T-helper 1 cell treated with Interleukin-12 subunit alpha and Interleukin-12 subunit beta and Interleukin-4 antibody, amounts not matched to agents 30 μg/mL and 1 μg/mL, for 36 hours (primary cell): Measurements from ENCODE around the gene TWIST2.

Experiments used
- H3K27ac Mint-ChIP-seq: one replicate; pipeline ENCODE4 v1.8.0; 2021; ENCODE audit warnings: mild to moderate bottlenecking, mixed read lengths
- H3K27me3 Mint-ChIP-seq: one replicate; pipeline ENCODE4 v1.8.0; 2021; ENCODE audit warnings: low read depth, mixed read lengths
- H3K36me3 Mint-ChIP-seq: one replicate; pipeline ENCODE4 v1.8.0; 2021; ENCODE audit warnings: low read depth, mixed read lengths
- H3K4me1 Mint-ChIP-seq: one replicate; pipeline ENCODE4 v1.8.0; 2021; ENCODE audit warnings: low read depth, mixed read lengths
- H3K4me3 Mint-ChIP-seq: one replicate; pipeline ENCODE4 v1.8.0; 2021; ENCODE audit warnings: mild to moderate bottlenecking, moderate library complexity, mixed read lengths
- H3K9me3 Mint-ChIP-seq: one replicate; pipeline ENCODE4 v1.8.0; 2021; ENCODE audit warnings: mixed read lengths

Gene TWIST2

GRCh38 chr2:238939521-238940403, 91.9 kb downstream of the TWIST2 start:
- Mint-ChIP-seq H3K4me1 (no peaks in the 10 kb centered on the region), H3K27me3 (peaks cover 3% of the 10 kb centered on the region), H3K9me3 (no peaks in the 10 kb centered on the region), H3K27ac (no peak overlapping the region), H3K4me3 (no peak overlapping the region), H3K36me3 (no peaks in the 10 kb centered on the region)

GRCh38 chr2:238940806-238941205, 92.9 kb downstream of the TWIST2 start:
- H3K36me3 Mint-ChIP-seq: no peaks in the 10 kb centered on the region
- H3K27ac Mint-ChIP-seq: no peak overlapping the region
- no peaks in the 10 kb centered on the region for H3K27me3 Mint-ChIP-seq
- no peaks in the 10 kb centered on the region for H3K4me1 Mint-ChIP-seq
- no peak overlapping the region for H3K4me3 Mint-ChIP-seq
- H3K9me3 Mint-ChIP-seq: no peaks in the 10 kb centered on the region

DNA sequence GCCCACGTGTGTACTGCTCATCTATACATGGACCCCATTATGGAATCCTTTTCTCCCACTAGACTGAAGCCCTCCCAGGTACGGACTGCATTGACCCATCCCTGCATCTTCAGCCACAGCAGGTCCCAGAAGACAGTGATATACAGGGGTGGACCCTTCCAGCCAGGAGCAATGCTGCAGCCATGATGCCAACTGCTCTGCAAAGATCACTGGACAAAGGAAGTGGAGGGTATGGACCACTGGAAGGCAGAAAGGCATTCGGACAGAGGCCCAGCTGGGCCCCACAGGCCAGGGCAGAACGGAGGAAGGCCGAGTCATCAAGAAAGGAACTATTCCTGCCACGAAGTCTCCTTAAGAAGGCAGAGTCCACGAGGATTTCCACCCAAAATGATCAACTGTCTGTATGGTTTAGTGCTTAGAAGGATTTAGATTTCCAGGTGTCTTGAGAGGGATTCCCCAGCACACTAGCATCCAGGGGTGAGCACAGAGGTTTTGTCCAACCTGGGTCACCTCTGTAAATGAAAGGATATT, 93.4 kb downstream of the TWIST2 start:
- Mint-ChIP-seq H3K4me1 (no peaks in the 10 kb centered on the region), H3K27ac (no peak overlapping the region), H3K27me3 (no peaks in the 10 kb centered on the region), H3K4me3 (no peak overlapping the region), H3K36me3 (no peaks in the 10 kb centered on the region), H3K9me3 (no peaks in the 10 kb centered on the region)

DNA sequence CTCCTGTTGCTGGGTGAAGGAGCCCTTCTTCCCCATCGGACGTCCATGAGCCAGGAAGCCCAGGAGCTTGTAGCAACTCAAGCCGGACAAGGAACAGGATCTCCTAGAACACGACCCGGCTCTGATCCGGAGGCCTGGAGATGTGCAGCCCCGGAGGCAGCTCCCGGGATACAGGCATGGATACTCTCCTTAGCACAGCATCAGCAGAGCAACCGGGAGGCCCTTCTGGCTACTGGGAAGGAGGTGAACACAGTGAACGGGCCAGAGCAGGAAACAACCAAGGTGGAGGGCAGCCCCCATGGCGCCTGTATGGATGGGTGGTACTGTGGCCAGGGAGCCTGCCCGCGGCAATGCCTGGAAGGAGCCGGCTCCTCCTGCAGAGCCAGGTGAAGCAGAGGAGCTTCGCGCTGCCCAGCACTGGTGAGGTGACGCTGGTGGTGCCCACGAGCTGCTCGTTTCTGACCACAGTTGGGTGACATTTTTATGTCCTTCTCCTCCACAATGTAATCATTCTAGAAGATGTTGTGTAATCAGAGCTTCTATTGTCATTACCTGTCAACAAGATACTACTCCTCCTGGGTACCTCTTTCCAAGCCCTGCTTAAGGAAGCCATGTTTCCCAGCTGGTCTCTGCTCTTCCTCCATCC, 94.3 kb downstream of the TWIST2 start:
- H3K27ac Mint-ChIP-seq: no peak overlapping the region
- no peaks in the 10 kb centered on the region for H3K27me3 Mint-ChIP-seq
- no peaks in the 10 kb centered on the region for H3K36me3 Mint-ChIP-seq
- no peaks in the 10 kb centered on the region for H3K4me1 Mint-ChIP-seq
- no peaks in the 10 kb centered on the region for H3K9me3 Mint-ChIP-seq
- H3K4me3 Mint-ChIP-seq: no peak overlapping the region

DNA sequence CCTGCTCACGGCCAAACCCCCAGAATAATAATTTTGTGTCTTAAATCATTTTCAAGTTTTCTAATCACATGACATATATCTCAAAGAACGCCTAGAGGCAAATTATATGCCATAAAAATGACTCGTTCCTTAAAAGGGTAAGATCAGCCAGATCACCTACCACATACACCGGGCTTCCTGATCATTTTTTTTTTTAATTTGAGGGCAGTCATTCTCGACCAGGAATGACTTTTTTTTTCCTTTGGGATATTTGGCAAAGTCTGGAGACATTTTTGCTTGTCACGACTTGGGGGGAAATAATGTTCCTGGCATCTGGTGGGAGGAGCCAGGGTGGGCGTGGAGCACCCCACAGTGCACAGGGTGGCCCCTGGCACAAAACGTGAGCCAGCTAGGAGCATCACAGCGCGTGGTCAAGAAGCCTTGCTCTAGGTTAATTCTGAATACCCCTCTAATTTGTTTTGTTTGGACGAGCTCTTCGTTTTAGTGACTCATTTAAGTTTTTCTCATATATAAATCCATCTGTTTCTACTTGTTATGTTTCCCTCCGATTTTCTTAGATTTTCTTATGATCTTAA, 94.9 kb downstream of the TWIST2 start:
- Mint-ChIP-seq H3K9me3 (no peaks in the 10 kb centered on the region), H3K36me3 (no peaks in the 10 kb centered on the region), H3K4me1 (peaks cover 2% of the 10 kb centered on the region), H3K4me3 (no peak overlapping the region), H3K27ac (no peak overlapping the region), H3K27me3 (no peaks in the 10 kb centered on the region)

- H3K4me3 Mint-ChIP-seq: no peak overlapping the region
- H3K27ac Mint-ChIP-seq: no peak overlapping the region
- H3K4me1 Mint-ChIP-seq: peaks cover 8% of the 10 kb centered on the region
- H3K36me3 Mint-ChIP-seq: no peaks in the 10 kb centered on the region
- H3K9me3 Mint-ChIP-seq: no peaks in the 10 kb centered on the region
- H3K27me3 Mint-ChIP-seq: no peaks in the 10 kb centered on the region
Observed at GRCh38 chr2:238943338-238944067, 95.6 kb downstream of the TWIST2 start.

GRCh38 chr2:238945433-238946150, 97.7 kb downstream of the TWIST2 start:
- no peak overlapping the region for H3K27ac Mint-ChIP-seq
- no peak overlapping the region for H3K4me3 Mint-ChIP-seq
- no peaks in the 10 kb centered on the region for H3K27me3 Mint-ChIP-seq
- H3K36me3 Mint-ChIP-seq: no peaks in the 10 kb centered on the region
- H3K9me3 Mint-ChIP-seq: no peaks in the 10 kb centered on the region
- peaks cover 9% of the 10 kb centered on the region for H3K4me1 Mint-ChIP-seq

GRCh38 chr2:238946318-238947242, 98.7 kb downstream of the TWIST2 start:
- Mint-ChIP-seq H3K4me1 (peaks cover 9% of the 10 kb centered on the region), H3K27ac (no peak overlapping the region), H3K4me3 (no peak overlapping the region), H3K9me3 (no peaks in the 10 kb centered on the region), H3K27me3 (no peaks in the 10 kb centered on the region), H3K36me3 (no peaks in the 10 kb centered on the region)

DNA sequence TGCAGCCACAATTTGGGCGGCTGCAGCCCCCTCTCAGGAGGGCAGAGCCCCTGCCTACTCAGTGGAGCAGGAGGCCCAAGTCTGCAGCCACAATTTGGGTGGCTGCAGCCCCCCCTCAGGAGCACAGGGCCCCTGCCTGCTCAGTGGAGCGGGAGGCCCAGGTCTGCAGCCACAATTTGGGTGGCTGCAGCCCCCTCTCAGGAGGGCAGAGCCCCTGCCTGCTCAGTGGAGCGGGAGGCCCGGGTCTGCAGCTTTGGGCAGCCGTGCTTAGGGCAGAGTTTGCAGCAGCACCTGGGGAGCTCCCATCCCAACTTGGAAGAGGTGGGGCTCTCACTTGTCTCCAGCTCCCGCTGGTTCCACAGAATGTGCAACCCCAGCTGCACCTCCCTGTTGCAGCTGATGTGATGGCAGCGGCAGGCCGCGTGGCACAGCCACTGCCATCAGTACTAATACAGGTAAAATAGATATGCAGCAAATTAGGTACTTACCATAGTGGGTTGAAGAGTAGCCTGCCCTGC, 99.4 kb downstream of the TWIST2 start:
- H3K27ac Mint-ChIP-seq: no peak overlapping the region
- peaks cover 9% of the 10 kb centered on the region for H3K4me1 Mint-ChIP-seq
- no peaks in the 10 kb centered on the region for H3K9me3 Mint-ChIP-seq
- no peak overlapping the region for H3K4me3 Mint-ChIP-seq
- no peaks in the 10 kb centered on the region for H3K36me3 Mint-ChIP-seq
- peaks cover 2% of the 10 kb centered on the region for H3K27me3 Mint-ChIP-seq

GRCh38 chr2:238947920-238948710, 100.2 kb downstream of the TWIST2 start:
- Mint-ChIP-seq H3K4me3 (no peak overlapping the region), H3K27me3 (peaks cover 7% of the 10 kb centered on the region), H3K36me3 (no peaks in the 10 kb centered on the region), H3K9me3 (no peaks in the 10 kb centered on the region), H3K27ac (no peak overlapping the region), H3K4me1 (peaks cover 9% of the 10 kb centered on the region)

DNA sequence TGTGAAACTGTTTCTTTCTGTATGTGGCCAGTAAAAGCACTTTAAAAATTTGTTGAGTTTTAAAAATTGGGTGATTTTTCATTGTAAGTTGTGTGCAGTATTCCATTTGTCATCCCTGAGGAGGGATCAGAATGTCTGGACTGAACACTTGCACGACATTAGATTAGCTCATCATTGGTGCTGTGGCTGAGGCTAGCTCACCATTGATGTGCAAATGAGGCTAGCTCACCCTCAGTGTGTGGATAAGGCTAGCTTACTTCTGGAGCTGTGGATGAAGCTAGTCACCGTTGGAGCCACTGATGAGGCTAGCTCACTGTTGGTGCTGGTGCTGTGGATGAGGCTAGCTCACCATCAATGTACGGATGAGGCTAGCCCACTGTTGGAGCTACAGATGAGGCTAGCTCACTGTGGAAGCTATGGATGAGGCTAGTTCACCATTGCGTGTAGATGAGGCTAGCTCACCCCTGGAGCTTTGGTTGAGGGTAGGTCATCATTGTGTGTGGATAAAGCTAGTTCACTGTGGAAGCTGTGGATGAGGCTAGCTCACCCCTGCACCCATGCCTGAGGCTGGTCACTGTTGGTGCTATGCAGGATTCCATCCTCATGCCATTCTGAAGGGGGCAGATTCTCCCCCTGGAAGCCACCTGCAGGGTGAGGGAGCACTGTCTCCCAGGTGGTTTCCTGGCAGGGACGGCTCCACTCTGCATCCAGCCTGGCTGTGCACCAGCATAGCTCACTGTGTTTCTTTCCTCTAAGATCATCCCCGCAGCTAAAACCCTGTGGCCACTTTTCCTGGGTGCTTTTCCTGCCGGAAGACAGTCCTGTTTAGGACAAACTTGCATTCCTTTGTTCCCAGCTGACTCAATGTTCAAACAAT, 101.1 kb downstream of the TWIST2 start:
- Mint-ChIP-seq H3K36me3 (no peaks in the 10 kb centered on the region), H3K9me3 (no peaks in the 10 kb centered on the region), H3K4me3 (no peak overlapping the region), H3K27me3 (peaks cover 10% of the 10 kb centered on the region), H3K27ac (no peak overlapping the region), H3K4me1 (peaks cover 9% of the 10 kb centered on the region)
